Measurements from ENCODE around the gene NKIRAS1. TPM values are rescaled to one million over a fixed set of nuclear protein-coding genes. Genes with fewer than 3 reads are reported as not detected.

Gene NKIRAS1
- 15.1 and 16.2 TPM in 2 replicates for total RNA-seq (2014; rRNA removed; shearing (Covaris generic))
- 9.3 and 13.0 TPM in 2 replicates for polyA plus RNA-seq (2015; cell fraction: cytosol; rRNA removed)
- polyA plus RNA-seq (2015; cell fraction: nucleus; rRNA removed), result 3.9 and 10.6 TPM in 2 replicates

DNA sequence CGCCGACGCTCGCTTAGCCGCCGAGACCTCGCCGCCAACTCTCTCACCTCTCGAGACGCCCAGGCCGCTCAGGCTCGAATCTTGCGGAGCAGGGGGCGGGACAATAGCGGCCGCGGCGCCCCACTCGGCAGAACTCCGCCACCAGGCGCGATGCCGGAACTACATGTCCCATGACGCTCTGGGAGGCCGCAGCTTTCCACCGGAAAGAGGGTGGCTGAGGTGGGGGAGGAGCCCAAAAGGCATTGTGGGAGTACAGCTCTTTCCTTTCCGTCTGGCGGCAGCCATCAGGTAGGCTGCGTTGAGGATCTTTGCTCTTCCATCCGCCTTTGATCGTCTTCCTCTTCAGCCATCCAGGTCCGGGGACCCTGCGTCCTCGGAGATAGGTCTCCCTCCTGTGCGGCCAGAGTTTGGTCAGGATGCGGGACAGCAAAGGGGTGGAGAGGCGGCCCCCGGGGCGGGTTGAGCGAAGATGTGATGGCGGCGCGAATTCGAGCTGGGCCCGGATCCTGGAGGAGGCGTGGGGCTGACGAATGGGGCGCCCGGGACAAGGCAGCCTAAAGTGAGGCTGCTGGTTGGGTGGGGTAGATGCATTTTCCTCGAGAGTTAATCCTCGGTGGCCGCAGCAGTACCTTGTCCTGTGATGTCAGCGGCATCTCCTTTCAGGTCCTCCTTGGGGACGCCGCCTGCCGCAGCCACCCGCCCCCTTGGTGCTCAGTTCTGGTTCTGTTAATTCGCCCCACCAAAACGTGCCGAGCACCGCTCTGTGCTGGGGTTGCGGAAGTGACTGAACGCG, at the start of gene NKIRAS1, which contains the start of gene RPL15:
NKIRAS1 (minus strand) TSS at position 105 of the 793 bp plus-strand sequence. CDS start 6,086 bp downstream, outside the sequence.
RPL15 (plus strand) TSS at position 247 of the 793 bp plus-strand sequence. CDS start 728 bp downstream, outside the sequence.
- DNase-seq (ENCODE audit: low read depth, low spot score), result peak; percentile 97
- in situ Hi-C loops (cut with HindIII; ENCODE audit: low pct_unique_long_range_greater_than_20kb, low sequenced_read_pairs), result no loop called here

DNA sequence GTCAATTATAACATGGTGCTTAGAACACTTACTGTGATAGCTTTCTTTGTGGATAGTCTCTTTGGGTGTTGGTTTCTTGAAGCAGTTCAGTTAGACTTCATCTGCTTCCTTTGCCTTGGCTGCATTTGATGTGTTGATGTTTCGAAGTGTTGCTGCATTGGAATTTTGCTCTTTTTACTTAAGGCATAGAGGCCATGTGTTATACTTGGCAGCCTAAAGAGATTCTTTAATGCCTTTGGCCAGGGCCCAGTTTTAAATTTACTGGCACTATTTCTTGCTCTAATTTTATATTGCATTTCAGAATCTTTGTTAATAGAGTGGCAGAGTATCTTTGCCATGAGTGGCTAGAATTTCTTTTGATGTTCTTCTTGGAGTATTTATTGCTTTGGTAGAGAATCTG, 49.5 kb upstream of the NKIRAS1 start:
- no peak for DNase-seq (ENCODE audit: low read depth, low spot score)
- in situ Hi-C loops (cut with HindIII; ENCODE audit: low pct_unique_long_range_greater_than_20kb, low sequenced_read_pairs), result no loop called here

DNA sequence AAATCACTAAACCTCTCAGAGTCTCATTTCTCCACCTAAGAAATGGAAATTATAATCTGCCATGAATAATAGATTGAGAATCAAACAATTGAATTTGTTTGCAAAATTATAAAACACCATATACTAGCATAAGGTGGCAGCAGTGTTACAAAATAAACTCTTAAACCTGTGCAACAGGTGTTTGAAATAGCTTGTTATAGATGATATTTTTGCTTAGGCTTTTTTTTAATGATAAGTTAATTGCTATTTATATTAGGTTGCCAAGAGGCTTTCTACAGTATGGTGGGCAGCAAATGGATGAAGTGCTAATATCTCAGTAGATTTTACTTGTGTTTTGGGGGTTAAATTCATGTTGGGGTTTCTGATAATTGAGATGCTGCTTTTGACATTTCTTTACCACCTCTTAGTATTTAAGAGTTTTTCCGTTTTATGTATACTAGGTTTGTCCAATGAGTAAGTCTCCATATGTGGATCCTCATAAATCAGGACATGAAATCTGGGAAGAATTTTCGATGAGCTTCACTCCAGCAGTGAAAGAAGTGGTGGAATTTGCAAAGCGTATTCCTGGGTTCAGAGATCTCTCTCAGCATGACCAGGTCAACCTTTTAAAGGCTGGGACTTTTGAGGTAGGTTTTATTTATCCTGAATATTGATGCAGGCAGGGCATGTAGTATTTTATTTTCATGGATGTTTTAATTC, 47.9 kb upstream of the NKIRAS1 start:
- in situ Hi-C loops (cut with HindIII; ENCODE audit: low pct_unique_long_range_greater_than_20kb, low sequenced_read_pairs), result no loop called here
- DNase-seq (ENCODE audit: low read depth, low spot score), result no peak

DNA sequence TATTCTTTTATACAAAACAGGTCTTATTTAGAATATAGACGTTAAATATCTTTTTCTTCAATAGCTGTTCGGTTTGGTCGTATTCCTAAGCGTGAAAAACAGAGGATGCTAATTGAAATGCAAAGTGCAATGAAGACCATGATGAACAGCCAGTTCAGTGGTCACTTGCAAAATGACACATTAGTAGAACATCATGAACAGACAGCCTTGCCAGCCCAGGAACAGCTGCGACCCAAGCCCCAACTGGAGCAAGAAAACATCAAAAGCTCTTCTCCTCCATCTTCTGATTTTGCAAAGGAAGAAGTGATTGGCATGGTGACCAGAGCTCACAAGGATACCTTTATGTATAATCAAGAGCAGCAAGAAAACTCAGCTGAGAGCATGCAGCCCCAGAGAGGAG, 45.1 kb upstream of the NKIRAS1 start:
- in situ Hi-C loops (cut with HindIII; ENCODE audit: low pct_unique_long_range_greater_than_20kb, low sequenced_read_pairs), result no loop called here
- no peak for DNase-seq (ENCODE audit: low read depth, low spot score)

DNA sequence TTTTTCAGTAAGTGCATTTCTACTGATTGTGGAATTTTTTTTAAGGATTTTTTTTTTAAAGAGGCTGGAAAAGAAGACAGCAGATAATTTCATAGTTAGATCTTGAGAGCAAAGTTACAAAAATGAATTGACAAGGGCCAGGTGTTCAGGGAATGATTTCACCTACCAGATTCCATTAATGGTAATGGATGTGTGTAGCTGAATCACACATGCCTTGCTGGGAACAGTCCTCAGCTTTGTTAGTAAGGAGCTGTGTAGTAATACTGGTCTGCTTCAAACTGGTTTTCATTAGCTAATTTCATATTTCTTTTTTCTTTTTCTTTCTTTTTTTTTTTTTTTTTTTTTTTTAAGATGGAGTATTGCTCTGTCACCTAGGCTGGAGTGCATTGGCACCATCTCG, 44.3 kb upstream of the NKIRAS1 start:
- DNase-seq (ENCODE audit: low read depth, low spot score), result no peak
- in situ Hi-C loops (cut with HindIII; ENCODE audit: low pct_unique_long_range_greater_than_20kb, low sequenced_read_pairs), result no loop called here

DNA sequence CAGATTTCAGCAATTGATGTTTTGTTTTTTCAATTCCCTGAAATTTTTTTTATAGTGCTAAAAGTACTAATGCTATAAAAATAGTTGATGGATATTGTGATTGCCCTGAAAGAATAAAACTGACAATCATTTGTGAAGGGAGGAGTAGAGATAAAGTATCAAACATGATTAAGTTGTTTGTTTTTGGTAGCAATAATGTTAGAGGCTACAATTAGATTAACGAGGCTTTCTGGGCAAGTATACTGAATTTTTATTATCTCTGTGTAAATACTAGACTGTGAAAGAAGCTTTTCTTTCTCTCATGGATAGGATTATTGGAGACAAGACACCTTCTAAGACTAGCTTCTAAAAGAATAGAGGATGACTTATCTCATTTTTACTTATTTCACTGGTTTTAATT, 43.9 kb upstream of the NKIRAS1 start:
- in situ Hi-C loops (cut with HindIII; ENCODE audit: low pct_unique_long_range_greater_than_20kb, low sequenced_read_pairs), result no loop called here
- DNase-seq (ENCODE audit: low read depth, low spot score), result no peak

DNA sequence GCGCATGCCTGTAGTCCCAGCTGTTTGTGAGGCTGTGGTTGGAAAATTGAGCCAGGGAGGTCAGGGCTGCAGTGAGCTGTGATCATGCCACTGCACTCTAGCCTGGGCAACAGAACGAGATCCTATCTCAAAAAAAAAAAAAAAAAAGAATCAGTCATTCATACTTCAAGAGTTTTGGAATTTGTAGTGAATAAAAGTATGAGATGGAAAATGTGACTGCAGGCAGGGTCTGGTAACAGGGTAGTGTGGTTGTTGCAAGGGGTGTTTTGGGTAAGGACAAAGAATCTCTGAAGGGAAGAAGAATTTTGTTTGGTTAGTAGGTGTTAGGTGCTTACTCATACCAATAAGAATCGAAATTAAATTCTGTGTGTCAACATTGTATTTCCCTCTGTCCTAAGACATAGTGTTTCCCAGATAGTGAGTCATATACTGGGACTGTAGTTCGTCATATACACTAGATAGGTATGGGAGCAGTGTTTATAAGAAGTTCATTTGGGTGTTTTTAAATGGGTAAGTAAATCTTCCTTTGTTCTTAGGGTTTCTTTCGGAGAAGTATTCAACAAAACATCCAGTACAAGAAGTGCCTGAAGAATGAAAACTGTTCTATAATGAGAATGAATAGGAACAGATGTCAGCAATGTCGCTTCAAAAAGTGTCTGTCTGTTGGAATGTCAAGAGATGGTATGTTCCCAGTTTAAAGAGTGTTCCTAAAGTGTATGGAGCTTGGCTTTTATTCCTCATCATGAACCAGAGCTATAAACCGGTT, 42.5 kb upstream of the NKIRAS1 start:
- in situ Hi-C loops (cut with HindIII; ENCODE audit: low pct_unique_long_range_greater_than_20kb, low sequenced_read_pairs), result no loop called here
- DNase-seq (ENCODE audit: low read depth, low spot score), result no peak

DNA sequence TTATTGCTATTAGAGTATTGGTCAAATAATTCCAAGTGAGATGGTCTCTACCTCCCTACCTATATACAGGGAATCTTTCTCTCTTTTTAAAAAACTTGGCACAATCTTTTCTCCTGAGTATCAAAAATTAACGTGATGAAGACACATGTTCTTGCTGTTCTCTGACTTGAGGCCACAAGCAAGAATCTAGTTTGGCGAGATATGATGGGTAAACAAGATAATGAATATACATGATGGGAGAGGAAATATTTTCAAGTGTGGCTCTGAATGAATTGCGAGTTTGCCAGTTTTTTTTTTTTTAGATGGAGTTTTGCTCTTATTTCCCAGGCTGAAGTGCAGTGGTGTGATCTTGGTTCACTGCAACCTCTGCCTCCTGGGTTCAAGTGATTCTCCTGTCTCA, 39.9 kb upstream of the NKIRAS1 start:
- in situ Hi-C loops (cut with HindIII; ENCODE audit: low pct_unique_long_range_greater_than_20kb, low sequenced_read_pairs), result no loop called here
- no peak for DNase-seq (ENCODE audit: low read depth, low spot score)

DNA sequence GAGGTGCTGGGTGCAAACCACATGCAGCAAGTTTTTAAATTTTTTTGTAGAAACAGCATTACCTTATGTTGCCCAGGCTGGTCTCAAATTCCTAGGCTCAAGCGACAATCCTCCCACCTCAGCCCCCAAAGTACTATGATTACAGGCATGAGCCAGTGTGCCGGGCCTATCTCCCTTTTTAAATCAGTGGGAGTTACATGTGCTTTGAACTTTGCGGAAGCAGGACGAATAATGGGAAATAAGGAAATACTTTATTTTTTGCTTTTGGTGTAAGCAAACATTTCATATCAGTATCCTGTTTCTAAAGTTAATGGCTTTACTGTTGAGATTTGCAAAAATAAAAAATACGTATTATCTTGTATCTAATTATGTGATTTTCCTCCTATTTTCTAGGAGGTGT, 37.4 kb upstream of the NKIRAS1 start:
- in situ Hi-C loops (cut with HindIII; ENCODE audit: low pct_unique_long_range_greater_than_20kb, low sequenced_read_pairs), result no loop called here
- no peak for DNase-seq (ENCODE audit: low read depth, low spot score)

DNA sequence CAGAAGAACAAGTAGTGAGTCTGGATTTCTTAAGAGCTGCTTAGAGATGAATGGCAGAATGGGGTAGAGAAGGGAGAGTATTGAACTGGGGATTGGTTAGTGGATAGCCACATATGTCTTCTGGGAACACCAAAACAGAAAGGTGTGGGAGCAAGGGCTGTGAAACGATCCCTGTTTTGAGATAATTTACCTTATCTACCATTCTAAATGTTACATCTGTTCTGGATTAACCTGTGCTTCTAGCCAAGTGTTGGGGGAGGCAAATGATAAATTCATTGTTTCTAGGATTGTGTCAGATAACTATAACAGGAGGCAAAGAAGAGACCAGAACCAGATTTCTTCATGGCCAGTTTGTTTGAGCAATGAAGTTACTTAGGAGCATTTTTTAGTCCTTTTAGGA, 36.7 kb upstream of the NKIRAS1 start:
- in situ Hi-C loops (cut with HindIII; ENCODE audit: low pct_unique_long_range_greater_than_20kb, low sequenced_read_pairs), result no loop called here
- no peak for DNase-seq (ENCODE audit: low read depth, low spot score)

DNA sequence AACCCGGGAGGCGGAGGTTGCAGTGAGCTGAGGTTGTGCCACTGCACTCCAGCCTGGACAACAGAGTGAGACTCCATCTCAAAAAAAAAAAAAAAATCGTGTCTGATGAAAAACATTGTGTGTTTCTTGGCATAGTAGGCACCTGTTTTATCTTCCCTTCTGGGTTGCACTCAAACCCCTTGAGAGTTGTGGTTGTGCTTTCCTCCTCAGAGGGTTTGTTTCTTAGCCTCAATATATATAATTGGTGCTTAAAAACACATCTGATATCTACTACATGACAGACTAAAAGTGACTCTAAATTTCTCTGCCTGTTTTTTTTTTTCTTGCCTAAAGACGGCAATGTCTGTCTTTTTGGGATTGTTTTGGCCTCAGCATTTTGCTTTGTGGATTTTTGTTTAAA, 35.9 kb upstream of the NKIRAS1 start:
- in situ Hi-C loops (cut with HindIII; ENCODE audit: low pct_unique_long_range_greater_than_20kb, low sequenced_read_pairs), result no loop called here
- DNase-seq (ENCODE audit: low read depth, low spot score), result no peak

DNA sequence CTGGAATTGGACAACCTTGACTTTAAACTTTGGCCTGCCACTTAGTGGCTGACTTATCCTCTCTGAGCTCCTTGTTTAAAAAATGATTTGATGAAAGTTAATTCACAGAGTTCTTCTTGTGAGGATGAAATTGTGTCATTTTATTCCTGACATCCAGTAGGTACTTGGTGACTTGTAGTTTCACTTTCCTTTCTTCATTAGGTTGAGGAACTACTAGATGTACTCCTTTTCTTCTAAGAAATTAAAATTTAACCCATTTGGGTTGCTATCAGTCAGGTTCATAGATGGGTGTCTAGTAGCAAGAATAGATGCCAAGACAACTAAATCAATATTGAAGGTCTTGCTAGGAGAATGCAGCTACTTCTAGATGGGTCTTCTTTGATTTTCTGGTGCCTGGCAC, 33.5 kb upstream of the NKIRAS1 start:
- no peak for DNase-seq (ENCODE audit: low read depth, low spot score)
- in situ Hi-C loops (cut with HindIII; ENCODE audit: low pct_unique_long_range_greater_than_20kb, low sequenced_read_pairs), result no loop called here

DNA sequence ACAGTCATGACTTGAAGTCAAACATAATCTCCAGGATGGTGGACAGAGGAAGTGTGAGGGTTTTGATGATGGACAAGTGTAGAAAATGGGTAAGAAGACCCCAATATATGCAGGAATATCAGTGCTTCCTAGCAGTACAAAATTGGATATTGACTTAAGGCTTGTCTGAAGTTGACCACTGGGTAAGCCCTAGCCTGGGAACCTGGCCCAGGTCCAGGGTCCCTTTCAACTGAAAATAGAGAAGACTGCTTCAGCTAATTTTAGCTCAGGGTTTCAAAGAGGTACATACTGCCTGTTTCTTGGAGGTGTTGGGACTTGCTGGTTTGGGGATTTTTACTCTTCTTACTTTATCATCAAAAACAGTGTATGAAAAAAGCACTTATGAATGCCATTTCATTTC, 33.0 kb upstream of the NKIRAS1 start:
- DNase-seq (ENCODE audit: low read depth, low spot score), result no peak
- in situ Hi-C loops (cut with HindIII; ENCODE audit: low pct_unique_long_range_greater_than_20kb, low sequenced_read_pairs), result no loop called here

DNA sequence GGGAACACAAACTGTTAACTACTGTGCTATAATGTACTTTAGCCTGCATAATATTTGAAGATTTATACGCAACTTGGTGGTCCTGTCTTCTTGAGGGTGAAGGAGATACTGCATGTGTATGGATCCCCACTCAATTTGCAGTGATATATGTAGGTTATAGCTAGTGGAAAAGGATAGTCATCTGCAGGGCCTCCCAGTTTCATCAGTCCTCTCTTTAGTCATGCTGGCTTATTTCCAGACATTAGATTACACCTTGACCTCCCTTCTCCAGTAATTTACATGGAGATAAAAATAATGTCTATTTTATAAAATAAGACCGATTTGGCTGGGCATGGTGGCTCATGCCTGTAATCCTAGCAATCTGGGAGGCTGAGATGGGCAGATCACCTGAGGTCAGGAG, 32.0 kb upstream of the NKIRAS1 start:
- DNase-seq (ENCODE audit: low read depth, low spot score), result no peak
- in situ Hi-C loops (cut with HindIII; ENCODE audit: low pct_unique_long_range_greater_than_20kb, low sequenced_read_pairs), result no loop called here

DNA sequence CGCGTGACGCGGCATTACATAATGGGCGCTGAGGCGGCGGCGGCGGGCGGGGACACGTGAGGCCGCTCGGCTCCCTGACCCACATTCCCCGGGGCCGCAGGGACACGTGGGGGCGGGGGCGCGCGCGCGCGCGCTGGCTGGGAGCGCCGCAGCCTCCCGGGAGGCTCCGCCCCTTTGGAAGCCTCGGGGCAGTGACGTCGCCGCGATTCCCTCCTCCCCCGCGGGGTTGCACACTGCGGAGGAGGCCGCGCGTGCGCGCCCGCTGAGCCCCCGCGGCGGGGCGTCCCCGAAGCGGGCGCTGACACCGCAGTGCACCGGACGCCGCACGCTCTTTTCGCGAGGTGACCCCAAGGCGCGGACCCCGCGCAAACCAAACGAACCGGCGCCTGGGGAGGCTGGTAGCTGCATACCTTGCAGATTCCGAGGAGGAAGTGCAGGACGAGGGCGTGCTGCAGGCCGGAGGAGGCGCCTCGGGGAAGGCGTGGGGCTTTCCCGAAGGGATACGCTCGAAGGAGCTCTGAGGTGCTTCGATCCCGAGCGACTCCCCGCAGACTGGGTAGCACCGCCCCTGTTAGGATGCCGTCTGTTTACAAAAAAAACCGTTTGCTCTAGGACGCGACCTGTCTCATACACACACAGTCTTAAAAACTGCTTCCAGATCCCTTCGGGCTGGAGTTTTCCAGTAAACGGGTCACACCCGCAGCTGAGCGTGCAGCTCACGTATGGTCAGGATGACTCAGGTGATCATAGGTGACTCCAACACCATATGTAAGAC, 29.3 kb upstream of the NKIRAS1 start:
- DNase-seq (ENCODE audit: low read depth, low spot score), result peak; percentile 93
- in situ Hi-C loops (cut with HindIII; ENCODE audit: low pct_unique_long_range_greater_than_20kb, low sequenced_read_pairs), result no loop called here

DNA sequence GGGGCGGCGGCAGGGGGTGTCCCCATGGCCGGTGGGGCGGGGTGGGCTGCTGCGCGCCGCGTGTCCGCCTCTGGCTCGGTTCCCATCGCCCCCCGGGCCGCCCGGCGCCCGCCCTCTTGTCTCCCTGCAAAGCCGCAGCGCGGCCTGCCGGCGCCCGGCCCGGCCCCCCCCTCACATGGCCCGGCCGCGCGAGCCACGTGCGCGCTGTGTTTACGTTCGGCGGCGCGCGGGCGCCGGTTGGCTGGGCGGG, 28.8 kb upstream of the NKIRAS1 start:
- no peak for DNase-seq (ENCODE audit: low read depth, low spot score)
- in situ Hi-C loops (cut with HindIII; ENCODE audit: low pct_unique_long_range_greater_than_20kb, low sequenced_read_pairs), result no loop called here

DNA sequence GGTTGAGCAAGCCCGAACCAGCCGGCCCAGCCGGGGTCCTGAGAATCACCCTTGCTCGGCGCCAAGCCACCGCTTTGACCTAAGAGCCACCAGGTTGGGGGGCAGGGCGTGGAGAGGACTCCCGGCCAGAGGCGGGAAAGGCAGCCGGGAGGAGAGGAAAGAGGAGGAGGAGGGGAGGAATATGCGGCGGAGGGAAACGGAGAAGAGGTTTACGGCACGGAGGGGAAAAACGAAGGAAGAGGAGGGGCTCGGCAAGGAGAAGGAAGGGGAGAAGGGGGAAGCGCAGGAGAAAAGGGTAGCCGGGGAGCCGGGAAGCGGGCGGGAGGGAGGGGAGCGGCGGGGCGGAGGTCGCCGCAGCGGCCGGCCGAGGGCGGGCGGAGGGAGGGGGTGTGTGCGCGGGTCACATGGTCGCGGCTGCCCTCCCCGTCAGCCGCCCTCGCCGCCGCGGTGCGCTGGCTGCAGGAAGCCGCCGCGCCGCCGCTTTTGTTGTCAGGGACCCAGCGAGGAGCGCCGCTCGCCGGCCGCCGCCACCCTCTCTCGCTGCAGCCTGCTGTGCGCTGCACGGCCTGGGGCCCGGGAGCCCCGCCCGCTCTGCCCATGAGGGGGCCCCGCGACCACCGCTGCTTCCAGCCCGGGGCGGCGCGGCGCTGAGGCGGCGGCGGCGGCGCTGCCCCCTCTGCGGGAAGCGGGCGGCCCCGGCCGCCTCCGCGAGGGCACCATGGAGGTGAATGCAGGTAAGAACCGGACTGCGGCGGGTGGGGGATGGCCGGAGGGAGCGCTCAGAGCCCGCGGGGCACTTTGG, 28.3 kb upstream of the NKIRAS1 start, which contains the start of gene NR1D2:
NR1D2 (plus strand) TSS at position 426 of the 802 bp plus-strand sequence; CDS start at position 719, 293 bp downstream.
- DNase-seq (ENCODE audit: low read depth, low spot score), result peak; percentile 76
- in situ Hi-C loops (cut with HindIII; ENCODE audit: low pct_unique_long_range_greater_than_20kb, low sequenced_read_pairs), result no loop called here
